PC-9 (cell line): Measurements from ENCODE around the gene PDE11A. TPM values are rescaled to one million over a fixed set of nuclear protein-coding genes. Genes with fewer than 3 reads are reported as not detected.
A peak's percentile ranks its signal among the peaks of the same experiment; 100 is the strongest.

Source experiments
- BruUV-seq: library from RNA; stranded (reverse); fragments of 400-500 nt; replicated peaks from 2 replicates; lab custom pipeline; 2021; lab: Mats Ljungman, UMichigan
- CTCF ChIA-PET: fragments of 300-600 bp; sonication (Branson Sonifier 250); formaldehyde crosslinking; loops from one replicate; lab custom pipeline; 2022; ENCODE audit warnings: antibody characterized with exemption; lab: Charles Lee
- POLR2A ChIA-PET: fragments of 300-600 bp; sonication (Branson Sonifier 250); formaldehyde crosslinking; loops from one replicate; lab custom pipeline; 2022; ENCODE audit warnings: antibody characterized with exemption; ENCODE audit not compliant: unreplicated experiment; lab: Charles Lee
- DNase-seq, 2 experiments: peaks; one replicate each; pipeline versions ENCODE4 v3.0.0 to v3.0.0-alpha.2; 2015 to 2022; ENCODE audit warnings: mixed read lengths in 1 of 2
- H2AFZ ChIP-seq: fragments of 200-600 bp; sonication (generic); 2 replicates; pipeline ENCODE4 v1.8.1; 2017; ENCODE audit warnings: antibody characterized with exemption
- H3F3A ChIP-seq: fragments of 200-600 bp; sonication (generic); 2 replicates; pipeline ENCODE4 v1.8.1; 2017; ENCODE audit warnings: antibody characterized with exemption, mild to moderate bottlenecking, low read depth; ENCODE audit not compliant: insufficient read depth
- H3K27ac ChIP-seq: fragments of 200-600 bp; sonication (generic); 2 replicates; pipeline ENCODE4 v1.6.1; 2016; ENCODE audit warnings: mixed run types
- H3K27me3 ChIP-seq: fragments of 200-600 bp; sonication (generic); 2 replicates; pipeline ENCODE4 v1.6.1; 2016; ENCODE audit warnings: low read depth, mixed run types; ENCODE audit not compliant: insufficient read depth
- H3K36me3 ChIP-seq: fragments of 200-600 bp; sonication (generic); 2 replicates; pipeline ENCODE4 v1.6.1; 2016; ENCODE audit warnings: low read depth, mixed run types
- H3K4me1 ChIP-seq: fragments of 200-600 bp; sonication (generic); replicated peaks from 2 replicates; pipeline ENCODE4 v1.6.1; 2016; ENCODE audit warnings: mixed run types; ENCODE audit not compliant: insufficient read depth
- H3K4me2 ChIP-seq: fragments of 200-600 bp; sonication (generic); 2 replicates; pipeline ENCODE4 v1.6.1; 2017; ENCODE audit warnings: mixed run types
- H3K4me3 ChIP-seq: fragments of 200-600 bp; sonication (generic); 2 replicates; pipeline ENCODE4 v1.6.1; 2016; ENCODE audit warnings: mixed run types
- H3K79me2 ChIP-seq: fragments of 200-600 bp; sonication (generic); 2 replicates; pipeline ENCODE4 v1.6.1; 2017; ENCODE audit warnings: low read depth, mixed run types
- H3K9me2 ChIP-seq: fragments of 200-600 bp; sonication (generic); 2 replicates; pipeline ENCODE4 v1.8.1; 2017; ENCODE audit warnings: mild to moderate bottlenecking; ENCODE audit not compliant: insufficient read depth
- H3K9me3 ChIP-seq: fragments of 200-600 bp; sonication (generic); 2 replicates; pipeline ENCODE4 v1.8.1; 2016; ENCODE audit warnings: low read depth; ENCODE audit not compliant: insufficient read depth
- H4K20me1 ChIP-seq: fragments of 200-600 bp; sonication (generic); 2 replicates; pipeline ENCODE4 v1.8.1; 2017; ENCODE audit not compliant: insufficient read depth
- EZH2 ChIP-seq: fragments of 200-600 bp; sonication (generic); IDR thresholded peaks from 2 replicates; pipeline ENCODE4 v1.8.0; 2017; ENCODE audit warnings: antibody characterized with exemption, low read depth
- intact Hi-C: fragments of 100-400 bp; cut with micrococcal nuclease; formaldehyde crosslinking; loops from one replicate; pipeline ENCODE4 v1.10.0; 2022; ENCODE audit not compliant: unreplicated experiment
- total RNA-seq: library from RNA; stranded (reverse); gene quantifications from 2 replicates; pipeline ENCODE4 v1.2.3, GENCODE V29; 2021
- TF ChIP-seq, protein P1 (sequence below): fragments of 200-600 bp; sonication (generic); conservative IDR thresholded peaks from 2 replicates; pipeline ENCODE4 v1.6.1; 2017; ENCODE audit warnings: mixed run types, antibody characterized with exemption, mild to moderate bottlenecking, moderate library complexity

PDE11A gene
- total RNA-seq, 1 experiment from 2014 or later = 1.4 TPM

DNA sequence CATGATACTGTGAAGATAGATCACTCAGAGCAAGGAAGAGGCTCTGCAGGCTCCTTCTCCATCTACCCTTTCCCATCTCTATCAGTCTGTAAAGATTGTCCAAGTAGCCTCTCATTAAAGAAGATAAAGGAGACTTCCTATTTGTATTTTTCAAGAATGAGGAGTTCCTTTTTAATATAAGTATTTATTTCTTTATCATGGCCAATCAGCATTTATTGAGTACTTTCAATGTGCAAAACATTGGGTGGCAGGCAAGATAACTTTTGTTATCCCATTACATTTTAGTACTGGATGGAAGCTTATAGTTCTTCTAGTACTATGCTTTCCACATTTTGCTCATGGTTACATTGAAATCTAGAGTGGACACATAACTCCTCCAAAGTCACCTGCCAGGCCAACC is 3.6 kb upstream of the PDE11A start:
- no peaks in the 10 kb centered on the region for H4K20me1 ChIP-seq
- H3K27me3 ChIP-seq = no peaks in the 10 kb centered on the region
- no peak overlapping the region for H3K4me2 ChIP-seq
- CTCF ChIA-PET = no interaction called here
- DNase-seq = no peak
- H3K4me1 ChIP-seq = peaks cover 27% of the 10 kb centered on the region
- H3K4me3 ChIP-seq = no peak overlapping the region
- peaks cover 8% of the 10 kb centered on the region; the same call in 1 of the 2 replicates for H3F3A ChIP-seq
- no peak overlapping the region for H3K27ac ChIP-seq
- intact Hi-C loops = loop anchor here (10.0 kb wide), 2 partner anchors 119 to 1189 kb away; partner anchors contain the start of genes OSBPL6 and SESTD1
- H3K36me3 ChIP-seq = no peaks in the 10 kb centered on the region
- BruUV-seq = no TSS peak
- no peak overlapping the region for H2AFZ ChIP-seq
- no peaks in the 10 kb centered on the region for H3K79me2 ChIP-seq
- H3K9me3 ChIP-seq = no peaks in the 10 kb centered on the region
- POLR2A ChIA-PET = no interaction called here
- TF ChIP-seq, protein P1, sequence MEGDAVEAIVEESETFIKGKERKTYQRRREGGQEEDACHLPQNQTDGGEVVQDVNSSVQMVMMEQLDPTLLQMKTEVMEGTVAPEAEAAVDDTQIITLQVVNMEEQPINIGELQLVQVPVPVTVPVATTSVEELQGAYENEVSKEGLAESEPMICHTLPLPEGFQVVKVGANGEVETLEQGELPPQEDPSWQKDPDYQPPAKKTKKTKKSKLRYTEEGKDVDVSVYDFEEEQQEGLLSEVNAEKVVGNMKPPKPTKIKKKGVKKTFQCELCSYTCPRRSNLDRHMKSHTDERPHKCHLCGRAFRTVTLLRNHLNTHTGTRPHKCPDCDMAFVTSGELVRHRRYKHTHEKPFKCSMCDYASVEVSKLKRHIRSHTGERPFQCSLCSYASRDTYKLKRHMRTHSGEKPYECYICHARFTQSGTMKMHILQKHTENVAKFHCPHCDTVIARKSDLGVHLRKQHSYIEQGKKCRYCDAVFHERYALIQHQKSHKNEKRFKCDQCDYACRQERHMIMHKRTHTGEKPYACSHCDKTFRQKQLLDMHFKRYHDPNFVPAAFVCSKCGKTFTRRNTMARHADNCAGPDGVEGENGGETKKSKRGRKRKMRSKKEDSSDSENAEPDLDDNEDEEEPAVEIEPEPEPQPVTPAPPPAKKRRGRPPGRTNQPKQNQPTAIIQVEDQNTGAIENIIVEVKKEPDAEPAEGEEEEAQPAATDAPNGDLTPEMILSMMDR = no peak
- no peak for TF ChIP-seq EZH2
- no peaks in the 10 kb centered on the region for H3K9me2 ChIP-seq

DNA sequence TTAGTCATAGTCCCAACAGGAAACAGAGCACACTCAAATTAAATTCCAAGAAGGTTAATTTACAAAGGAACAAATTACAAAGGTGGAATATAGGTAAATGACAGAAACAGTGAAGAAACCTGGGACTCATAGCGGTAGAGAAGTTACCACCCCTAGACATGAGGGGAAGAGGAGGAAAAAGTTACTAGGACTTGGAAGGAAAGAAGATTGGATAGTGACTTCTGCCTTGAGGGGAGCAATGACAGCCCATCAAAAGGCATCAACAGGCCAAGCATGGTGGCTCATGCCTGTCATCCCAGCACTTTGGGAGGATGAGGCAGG is 2.4 kb upstream of the PDE11A start:
- H3K79me2 ChIP-seq = no peaks in the 10 kb centered on the region
- no peak overlapping the region for H2AFZ ChIP-seq
- H3K4me2 ChIP-seq = peak overlapping the region; percentile 39
- intact Hi-C loops = loop anchor here (10.0 kb wide), 2 partner anchors 120 to 1190 kb away; partner anchors contain the start of genes OSBPL6 and SESTD1
- H3K4me1 ChIP-seq = peaks cover 27% of the 10 kb centered on the region
- H3K27me3 ChIP-seq = no peaks in the 10 kb centered on the region
- no peak overlapping the region for H3K4me3 ChIP-seq
- no peaks in the 10 kb centered on the region for H3K9me2 ChIP-seq
- ChIA-PET CTCF (interaction anchor here (0.9 kb wide), 1 partner anchor 339 kb away, joined by 3 read pairs; no protein-coding TSS in a partner anchor), POLR2A (no interaction called here)
- no peaks in the 10 kb centered on the region for H4K20me1 ChIP-seq
- no peak for TF ChIP-seq EZH2
- TF ChIP-seq, protein P1 = no peak
- H3F3A ChIP-seq = peaks cover 8% of the 10 kb centered on the region; the same call in 1 of the 2 replicates
- DNase-seq = peak; percentile 33 to 87
- H3K9me3 ChIP-seq = no peaks in the 10 kb centered on the region
- peak overlapping the region; percentile 1 for H3K27ac ChIP-seq
- H3K36me3 ChIP-seq = no peaks in the 10 kb centered on the region
- BruUV-seq = no TSS peak

DNA sequence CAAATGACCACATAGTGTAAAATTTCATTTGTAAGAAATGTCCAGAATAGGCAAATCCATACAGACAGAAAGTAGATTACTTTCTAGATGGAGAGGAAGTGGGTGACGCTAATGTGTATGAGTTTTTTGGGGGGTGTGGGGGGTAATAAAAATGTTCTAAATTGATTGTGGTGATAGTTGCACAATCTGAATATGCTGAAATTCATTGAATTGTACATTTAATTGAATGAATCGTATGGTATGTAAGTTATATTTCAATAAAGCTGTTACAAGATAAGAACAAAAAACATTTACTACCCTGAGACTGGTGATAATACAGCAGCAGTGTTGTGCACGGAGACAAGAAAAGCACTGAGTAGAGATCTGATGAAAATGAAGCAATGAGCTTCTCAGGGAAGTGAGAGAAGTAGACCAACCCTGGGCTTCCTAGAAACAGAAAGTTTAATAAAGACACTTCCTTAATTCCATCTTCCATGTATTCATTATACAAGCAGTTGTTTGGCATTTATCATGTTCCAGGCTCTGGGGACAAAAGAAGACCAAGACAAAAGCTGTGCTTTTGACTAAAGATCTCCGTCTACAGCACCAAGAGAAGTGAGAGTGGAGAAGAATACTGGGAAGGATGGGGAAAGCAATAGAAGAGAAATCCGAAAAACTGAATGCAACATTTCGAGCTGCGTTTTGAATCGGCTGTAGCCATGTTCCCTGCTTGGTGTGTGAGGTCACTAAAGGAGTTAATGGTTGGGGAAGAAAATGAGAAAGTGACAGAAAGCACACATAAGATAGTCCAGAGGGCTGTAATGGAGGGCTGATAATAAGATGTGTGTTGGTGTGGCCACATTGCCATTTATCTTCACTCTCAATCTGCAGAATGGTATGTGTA is 1.8 kb upstream of the PDE11A start:
- BruUV-seq = no TSS peak
- Histone ChIP-seq H3K27me3 (no peaks in the 10 kb centered on the region), H4K20me1 (no peaks in the 10 kb centered on the region), H2AFZ (0 out of 2 replicates have a peak overlapping the region, but pooled peaks have one; percentile 6), H3K4me2 (peak overlapping the region; percentile 39), H3K4me1 (peaks cover 27% of the 10 kb centered on the region), H3K27ac (peak overlapping the region; percentile 1; the same call in 1 of the 2 replicates), H3F3A (peaks cover 8% of the 10 kb centered on the region; the same call in 1 of the 2 replicates), H3K9me2 (no peaks in the 10 kb centered on the region), H3K9me3 (no peaks in the 10 kb centered on the region), H3K79me2 (no peaks in the 10 kb centered on the region), H3K4me3 (no peak overlapping the region), H3K36me3 (no peaks in the 10 kb centered on the region)
- intact Hi-C loops = loop anchor here (10.0 kb wide), 2 partner anchors 120 to 1190 kb away; partner anchors contain the start of genes OSBPL6 and SESTD1
- ChIA-PET CTCF (no interaction called here), POLR2A (no interaction called here)
- no peak for DNase-seq
- TF ChIP-seq, protein P1 = no peak
- no peak for TF ChIP-seq EZH2
